Endodermal cell (in vitro differentiated cells): ENCODE results near the gene PPM1L. TPM values are rescaled to one million over a fixed set of nuclear protein-coding genes. Genes with fewer than 3 reads are reported as not detected.

ENCODE experiments used
- DNase-seq: peaks from one replicate; pipeline ENCODE4 v3.0.0-alpha.2; 2017
- H3K27ac ChIP-seq: 2 replicates; pipeline ENCODE4 v1.5.1; 2013; ENCODE audit warnings: mild to moderate bottlenecking, low read depth, low read length, moderate library complexity
- H3K27me3 ChIP-seq: 2 replicates; pipeline ENCODE4 v1.6.1; 2013; ENCODE audit warnings: mild to moderate bottlenecking, low read length, moderate library complexity; ENCODE audit not compliant: insufficient read depth, control insufficient read depth, poor library complexity, severe bottlenecking
- H3K36me3 ChIP-seq: 2 replicates; pipeline ENCODE4 v1.7.0; 2013; ENCODE audit warnings: mild to moderate bottlenecking, low read length, moderate library complexity; ENCODE audit not compliant: control insufficient read depth, insufficient read depth
- H3K4me1 ChIP-seq: one replicate; pipeline ENCODE4 v1.7.0; 2013; ENCODE audit warnings: low read length; ENCODE audit not compliant: control insufficient read depth, insufficient read depth
- H3K4me3 ChIP-seq: 2 replicates; pipeline ENCODE4 v1.5.1; 2013; ENCODE audit warnings: mild to moderate bottlenecking, low read length, moderate library complexity
- H3K9ac ChIP-seq: 2 replicates; pipeline ENCODE4 v1.6.1; 2013; ENCODE audit warnings: mild to moderate bottlenecking, low read length, moderate library complexity; ENCODE audit not compliant: poor library complexity, severe bottlenecking; ENCODE audit errors: extremely low read depth
- H3K9me3 ChIP-seq: 2 replicates; pipeline ENCODE4 v1.6.1; 2013; ENCODE audit warnings: mild to moderate bottlenecking, low read length, moderate library complexity; ENCODE audit not compliant: control insufficient read depth
- H3K27ac Mint-ChIP-seq: 2 replicates; pipeline ENCODE4 v1.8.0; 2020; ENCODE audit warnings: mixed read lengths
- H3K27me3 Mint-ChIP-seq: 2 replicates; pipeline ENCODE4 v1.8.0; 2021; ENCODE audit warnings: mild to moderate bottlenecking, mixed read lengths; ENCODE audit not compliant: insufficient read depth
- H3K36me3 Mint-ChIP-seq: 2 replicates; pipeline ENCODE4 v1.8.0; 2020; ENCODE audit warnings: low read depth, mixed read lengths
- H3K4me1 Mint-ChIP-seq: 2 replicates; pipeline ENCODE4 v1.8.0; 2020; ENCODE audit warnings: mixed read lengths
- H3K4me3 Mint-ChIP-seq: 2 replicates; pipeline ENCODE4 v1.8.0; 2020; ENCODE audit warnings: mild to moderate bottlenecking, moderate library complexity, mixed read lengths
- H3K9me3 Mint-ChIP-seq: 2 replicates; pipeline ENCODE4 v1.8.0; 2020; ENCODE audit warnings: mild to moderate bottlenecking, mixed read lengths
- CTCF ChIP-seq: fragments of 200-600 bp; sonication (generic); conservative IDR thresholded peaks from 2 replicates; pipeline ENCODE4 v1.5.0; 2021; ENCODE audit warnings: antibody characterized with exemption, mild to moderate bottlenecking
- WGBS, 2 experiments: methylation state at CpG; one replicate each; pipeline versions ENCODE4 v1.1.5 to v1.1.7; 2013; ENCODE audit warnings: missing lambda C conversion rate in 2 of 2, mixed read lengths in 1 of 2; ENCODE audit not compliant: insufficient coverage in 1 of 2, insufficient read length in 1 of 2; 5-methylcytosine and 5-hydroxymethylcytosine counted together
- total RNA-seq, 2 donors: library from RNA; stranded (reverse); fragmentation: NEBNext Ultra II Directional in 1 of 2; extraction: Animal tissue kit (Norgen Biotek cat#: 25700) in 1 of 2; gene quantifications; 2 replicates in 1 of 2; 3 replicates in 1 of 2; pipeline ENCODE4 v1.2.1, GENCODE V29; 2021

Gene PPM1L
- total RNA-seq, 2 donors from 2014 or later = 1.6 to 3.3 TPM

DNA sequence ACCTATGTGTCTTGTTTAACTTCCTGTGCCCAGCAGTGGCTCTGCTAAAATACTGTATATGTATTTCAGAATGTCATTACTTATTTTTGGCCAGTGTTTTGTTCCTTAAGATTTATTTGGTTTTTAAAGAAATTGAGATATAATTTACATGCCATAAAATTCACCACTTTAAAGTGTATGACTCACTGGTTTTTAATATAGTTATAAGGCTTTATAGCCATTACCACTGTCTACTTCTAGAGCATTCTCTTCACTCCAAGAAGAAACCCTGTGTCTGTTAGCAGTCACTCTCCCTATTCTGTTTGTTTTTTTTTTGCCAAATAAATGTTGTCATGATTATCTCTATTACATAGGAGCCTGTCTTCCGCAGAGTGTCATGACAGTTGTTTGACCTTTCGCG, 25.8 kb downstream of the PPM1L start:
- Mint-ChIP-seq H3K4me3 (no peak overlapping the region), H3K4me1 (peaks cover 12% of the 10 kb centered on the region), H3K36me3 (no peaks in the 10 kb centered on the region), H3K27ac (no peak overlapping the region), H3K27me3 (no peaks in the 10 kb centered on the region), H3K9me3 (peaks cover 4% of the 10 kb centered on the region)
- peaks cover 4% of the 10 kb centered on the region for H3K9me3 ChIP-seq
- H3K9ac ChIP-seq = no peak overlapping the region
- TF ChIP-seq CTCF = no peak
- H3K4me1 ChIP-seq = no peaks in the 10 kb centered on the region
- DNase-seq = no peak
- no peaks in the 10 kb centered on the region for H3K27me3 ChIP-seq
- 100% methylated on average over 1 of the region's 3 CpGs; no CpG with 5 or more reads in 1 of the 2 experiments for WGBS, 2 experiments
- no peak overlapping the region for H3K27ac ChIP-seq
- no peak overlapping the region for H3K4me3 ChIP-seq
- H3K36me3 ChIP-seq = no peaks in the 10 kb centered on the region

- no peak for TF ChIP-seq CTCF
- Mint-ChIP-seq H3K36me3 (peaks cover 2% of the 10 kb centered on the region), H3K9me3 (peaks cover 20% of the 10 kb centered on the region), H3K4me3 (no peak overlapping the region), H3K27ac (peak overlapping the region; percentile 38), H3K27me3 (no peaks in the 10 kb centered on the region), H3K4me1 (peaks cover 6% of the 10 kb centered on the region)
- Histone ChIP-seq H3K4me3 (no peak overlapping the region), H3K36me3 (no peaks in the 10 kb centered on the region), H3K9me3 (peaks cover 17% of the 10 kb centered on the region), H3K27ac (no peak overlapping the region), H3K4me1 (no peaks in the 10 kb centered on the region), H3K9ac (no peak overlapping the region), H3K27me3 (no peaks in the 10 kb centered on the region)
- no peak for DNase-seq
Measured at GRCh38 chr3:160784853-160785252, 28.8 kb downstream of the PPM1L start.

DNA sequence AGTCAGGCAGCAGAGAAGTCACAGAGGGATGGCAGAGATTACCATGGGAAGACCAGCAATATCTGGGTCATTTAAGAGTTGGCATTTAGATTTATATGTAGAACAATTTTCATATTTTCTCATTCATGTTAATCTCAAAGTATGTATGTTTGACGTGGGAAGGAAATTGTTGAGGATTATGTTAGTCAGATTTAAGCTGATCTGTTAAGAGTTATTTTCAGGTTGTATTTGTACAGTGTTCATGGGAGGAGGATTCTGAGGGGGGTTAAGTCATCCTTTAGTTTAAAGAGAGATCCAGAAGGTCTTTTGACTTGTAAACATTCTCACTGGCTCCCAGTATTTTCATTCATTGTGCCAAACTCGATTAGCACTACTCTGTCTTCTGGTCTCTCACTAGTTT, 34.7 kb downstream of the PPM1L start:
- Histone ChIP-seq H3K27me3 (peaks cover 10% of the 10 kb centered on the region), H3K4me3 (no peak overlapping the region), H3K27ac (no peak overlapping the region), H3K36me3 (no peaks in the 10 kb centered on the region), H3K4me1 (peaks cover 10% of the 10 kb centered on the region), H3K9ac (no peak overlapping the region), H3K9me3 (peaks cover 29% of the 10 kb centered on the region)
- Mint-ChIP-seq H3K9me3 (peaks cover 33% of the 10 kb centered on the region), H3K4me1 (peaks cover 17% of the 10 kb centered on the region), H3K27me3 (peaks cover 5% of the 10 kb centered on the region), H3K4me3 (no peak overlapping the region), H3K27ac (no peak overlapping the region), H3K36me3 (peaks cover 2% of the 10 kb centered on the region)
- DNase-seq = no peak
- no peak for TF ChIP-seq CTCF
- WGBS, 2 experiments = 70 to 71% methylated on average over 1 to 2 of the region's 2 CpGs
